MG63 (cell line): ENCODE results near the gene CLPSL1. TPM values are rescaled to one million over a fixed set of nuclear protein-coding genes. Genes with fewer than 3 reads are reported as not detected.

Source experiments
- DNase-seq: peaks from one replicate; pipeline ENCODE4 v3.0.0-alpha.2; 2020
- H3K27me3 ChIP-seq: fragments of 250-450 bp; sonication (Bioruptor Pico); 2 replicates; pipeline ENCODE4 v1.5.1; 2020; ENCODE audit warnings: mild to moderate bottlenecking, moderate library complexity
- H3K36me3 ChIP-seq: fragments of 250-450 bp; sonication (Bioruptor Pico); 2 replicates; pipeline ENCODE4 v1.5.1; 2020; ENCODE audit warnings: mild to moderate bottlenecking, moderate library complexity
- H3K4me3 ChIP-seq: fragments of 250-450 bp; sonication (Bioruptor Pico); 2 replicates; pipeline ENCODE4 v1.5.1; 2020; ENCODE audit warnings: mild to moderate bottlenecking, moderate library complexity
- H3K9me3 ChIP-seq: fragments of 250-450 bp; sonication (Bioruptor Pico); 2 replicates; pipeline ENCODE4 v1.5.1; 2020; ENCODE audit warnings: mild to moderate bottlenecking, moderate library complexity
- total RNA-seq: library from RNA; depleted of rRNA; stranded (reverse); fragments of >200 nt; shearing (Covaris generic); gene quantifications from 2 replicates; pipeline ENCODE4 v1.2.3, GENCODE V29; 2014; ENCODE audit warnings: low replicate concordance; rRNA removed

The CLPSL1 gene
- total RNA-seq, 1 experiment from 2014 or later: not detected

DNA sequence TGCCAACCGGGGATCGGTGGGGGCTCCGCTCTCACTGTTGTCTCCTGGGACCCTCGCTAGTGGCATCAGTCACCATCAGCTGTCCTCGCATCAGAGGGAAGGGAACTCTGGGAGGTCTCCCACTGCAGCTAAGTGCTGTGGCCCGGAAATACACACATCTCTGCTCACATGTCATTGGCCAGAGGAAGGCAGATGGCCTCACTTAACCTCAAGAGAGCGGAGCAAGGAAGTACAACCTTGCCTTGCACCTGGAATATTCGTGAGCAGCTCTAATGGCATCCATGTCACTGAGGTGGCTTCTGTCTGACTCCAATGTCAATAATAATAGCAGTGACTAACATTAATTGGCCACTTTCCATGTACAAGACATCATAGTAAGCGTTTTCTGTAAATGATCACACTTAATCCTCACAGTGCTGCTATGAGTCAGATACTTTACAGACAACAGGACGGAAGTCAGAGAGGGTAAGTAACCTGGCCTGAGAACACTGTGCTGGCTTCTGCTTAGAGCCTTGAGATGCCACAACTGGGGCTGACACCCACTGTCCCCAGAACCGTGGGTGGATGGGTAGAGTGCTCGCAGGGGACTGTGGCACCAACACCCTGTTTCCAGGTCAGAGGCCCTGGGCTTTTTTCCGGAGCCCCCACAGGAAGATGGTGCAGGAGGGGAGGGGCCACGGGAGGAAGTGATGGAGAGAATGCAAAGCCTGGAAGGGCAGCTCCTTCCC is 30.3 kb downstream of the CLPSL1 start:
- H3K27me3 ChIP-seq: 0 out of 2 replicates have a peak, but pooled peaks cover 2% of the 10 kb centered on the region
- H3K4me3 ChIP-seq: no peak overlapping the region

GRCh38 chr6:35811699-35811995 is 30.8 kb downstream of the CLPSL1 start:
- no peaks in the 10 kb centered on the region for H3K36me3 ChIP-seq
- H3K27me3 ChIP-seq: no peaks in the 10 kb centered on the region
- no peak for DNase-seq
- no peak overlapping the region for H3K4me3 ChIP-seq
- H3K9me3 ChIP-seq: no peaks in the 10 kb centered on the region

More for the DNA sequence above, 30.3 kb downstream of the CLPSL1 start:
- Histone ChIP-seq H3K9me3 (no peaks in the 10 kb centered on the region), H3K36me3 (no peaks in the 10 kb centered on the region)
- DNase-seq: peak; percentile 26

DNA sequence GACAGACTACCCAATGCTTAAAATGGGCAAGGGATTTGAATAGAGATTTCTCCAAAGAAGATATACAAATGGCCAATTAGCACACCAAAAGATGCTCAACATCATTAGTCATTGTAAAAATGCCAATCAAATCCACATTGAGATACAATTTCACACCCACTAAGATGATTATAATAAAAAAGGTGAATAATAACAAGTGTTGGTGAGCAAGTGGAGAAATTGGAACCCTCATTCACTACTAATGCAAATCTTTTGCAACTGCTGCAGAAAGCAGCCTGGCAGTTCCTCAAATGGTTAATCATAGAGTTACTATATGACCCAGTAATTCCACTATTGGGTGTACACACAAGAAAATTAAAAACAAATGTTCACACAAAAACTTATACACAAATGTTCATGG is 36.7 kb downstream of the CLPSL1 start:
- Histone ChIP-seq H3K36me3 (no peaks in the 10 kb centered on the region), H3K27me3 (peaks cover 5% of the 10 kb centered on the region; the same call in 1 of the 2 replicates), H3K9me3 (peaks cover 7% of the 10 kb centered on the region), H3K4me3 (no peak overlapping the region)
- no peak for DNase-seq

DNA sequence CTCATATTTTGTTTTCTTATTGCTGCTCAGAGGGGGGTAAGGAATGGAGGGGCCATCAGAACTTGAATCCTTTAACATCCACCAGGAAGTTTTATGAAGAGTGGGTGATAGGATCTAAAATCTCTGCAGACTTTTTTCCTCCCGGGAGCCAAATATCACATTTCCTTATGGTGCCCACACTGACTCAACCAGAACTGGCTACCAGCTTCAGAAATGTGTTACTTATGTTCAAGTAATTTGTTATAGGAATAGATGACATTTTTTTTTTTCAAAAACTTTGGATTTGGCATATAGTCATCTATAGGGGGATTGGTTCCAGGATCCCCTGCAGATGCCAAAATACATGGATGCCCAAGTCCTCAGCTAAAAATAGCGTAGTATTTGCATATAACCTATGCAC is 42.8 kb downstream of the CLPSL1 start:
- no peak for DNase-seq
- no peaks in the 10 kb centered on the region for H3K36me3 ChIP-seq
- no peak overlapping the region for H3K4me3 ChIP-seq

GRCh38 chr6:35824552-35825192 is 43.9 kb downstream of the CLPSL1 start:
- peaks cover 2% of the 10 kb centered on the region; the same call in 1 of the 2 replicates for H3K27me3 ChIP-seq
- H3K4me3 ChIP-seq: no peak overlapping the region
- H3K9me3 ChIP-seq: no peaks in the 10 kb centered on the region
- no peak for DNase-seq
- H3K36me3 ChIP-seq: no peaks in the 10 kb centered on the region

More for the DNA sequence above, 42.8 kb downstream of the CLPSL1 start:
- peaks cover 5% of the 10 kb centered on the region; the same call in 1 of the 2 replicates for H3K27me3 ChIP-seq
- no peaks in the 10 kb centered on the region for H3K9me3 ChIP-seq

DNA sequence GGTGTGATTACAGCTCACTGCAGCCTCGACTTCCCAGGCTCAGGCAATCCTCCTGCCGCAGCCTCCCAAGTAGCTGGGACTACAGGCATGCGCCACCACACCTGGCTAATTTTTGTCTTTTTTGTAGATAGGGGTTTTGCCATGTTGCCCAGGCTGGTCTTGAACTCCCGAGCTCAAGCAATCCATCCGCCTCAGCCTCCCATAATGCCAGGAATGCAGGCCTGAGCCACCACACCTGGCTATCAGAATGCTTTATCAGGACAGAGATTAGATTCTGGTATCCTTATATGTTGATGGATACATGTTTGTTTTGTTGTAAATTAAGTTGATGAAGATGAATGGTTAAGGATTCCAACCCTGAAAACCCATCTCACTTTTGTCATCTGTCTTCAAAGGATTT is 48.5 kb downstream of the CLPSL1 start:
- peaks cover 13% of the 10 kb centered on the region for H3K36me3 ChIP-seq
- H3K4me3 ChIP-seq: no peak overlapping the region
- DNase-seq: no peak
- H3K27me3 ChIP-seq: no peaks in the 10 kb centered on the region
- H3K9me3 ChIP-seq: no peaks in the 10 kb centered on the region

DNA sequence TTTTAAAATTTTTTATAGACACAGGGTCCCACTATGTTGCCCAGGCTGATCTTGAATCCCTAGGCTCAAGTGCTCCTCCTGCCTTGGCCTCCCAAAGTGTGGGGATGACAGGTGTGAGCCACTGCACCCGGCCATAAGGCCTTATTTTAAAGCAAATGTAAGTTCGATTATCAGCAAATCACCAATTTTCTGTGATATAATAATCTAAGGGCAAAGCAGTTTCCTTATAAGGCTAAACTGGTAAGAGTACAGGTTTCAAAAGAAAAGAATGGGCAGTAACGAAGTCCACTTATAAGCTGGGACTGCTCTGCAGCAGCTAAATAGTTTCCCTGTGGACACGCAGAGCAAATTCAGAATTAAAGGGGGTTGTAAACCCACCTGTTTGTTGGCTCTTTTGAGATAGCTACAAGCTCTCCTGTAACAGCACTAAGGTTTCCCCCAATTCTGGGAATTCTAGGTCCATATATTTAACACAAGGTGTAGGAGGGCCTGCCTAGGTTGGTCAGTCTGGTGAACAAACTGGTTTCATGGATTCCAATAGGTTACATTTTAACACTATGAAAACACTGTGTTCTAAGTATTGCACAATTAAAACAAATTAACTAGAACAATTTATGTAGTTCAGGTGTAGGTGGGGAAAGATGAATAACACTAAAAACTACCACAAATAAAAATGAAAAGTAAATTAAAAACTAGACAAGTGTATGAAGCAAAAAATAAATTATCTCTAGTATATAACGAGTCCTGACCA is 50.6 kb downstream of the CLPSL1 start:
- Histone ChIP-seq H3K36me3 (peaks cover 24% of the 10 kb centered on the region), H3K9me3 (no peaks in the 10 kb centered on the region), H3K27me3 (no peaks in the 10 kb centered on the region), H3K4me3 (no peak overlapping the region)
- DNase-seq: no peak

GRCh38 chr6:35833536-35833935 is 52.7 kb downstream of the CLPSL1 start:
- no peaks in the 10 kb centered on the region for H3K27me3 ChIP-seq
- DNase-seq: no peak
- peaks cover 32% of the 10 kb centered on the region for H3K36me3 ChIP-seq
- no peak overlapping the region for H3K4me3 ChIP-seq
- H3K9me3 ChIP-seq: no peaks in the 10 kb centered on the region

Other genes starting within 250 kb of the CLPSL1 start
- gene FKBP5, start 92.1 kb upstream of the CLPSL1 start, total RNA-seq: 9.4 and 10.3 TPM in 2 replicates
- not detected in 2 replicates for gene ARMC12, start 44.0 kb upstream of the CLPSL1 start, total RNA-seq
- not detected in 2 replicates for gene CLPSL2, start 4.4 kb upstream of the CLPSL1 start, total RNA-seq
- gene CLPS, start 16.3 kb downstream of the CLPSL1 start, total RNA-seq: not detected in 2 replicates
- gene LHFPL5, start 24.3 kb downstream of the CLPSL1 start, total RNA-seq: not detected in 2 replicates
- gene SRPK1, start 140.1 kb downstream of the CLPSL1 start, total RNA-seq: 20.7 and 46.6 TPM in 2 replicates
- gene SLC26A8, start 243.6 kb downstream of the CLPSL1 start, total RNA-seq: not detected in 2 replicates
- gene MAPK14, start 246.8 kb downstream of the CLPSL1 start, total RNA-seq: 24.7 and 28.6 TPM in 2 replicates